Astrocyte (in vitro differentiated cells and primary cell): Measurements from ENCODE around the gene ESPL1. TPM values are rescaled to one million over a fixed set of nuclear protein-coding genes. Genes with fewer than 3 reads are reported as not detected.
A peak's percentile ranks its signal among the peaks of the same experiment; 100 is the strongest.

Source experiments
- DNase-seq: peaks from one replicate; pipeline ENCODE4 v3.0.0-alpha.2; 2010; ENCODE audit warnings: low read depth
- FAIRE-seq: peaks from 2 replicates; lab custom pipeline; 2011; peaks lifted over from hg19 to GRCh38; lab: Jason Lieb, UNC
- H2AFZ ChIP-seq: 2 replicates; pipeline ENCODE4 v1.6.0; 2012; ENCODE audit warnings: low read depth, low read length, inconsistent platforms
- H3K27ac ChIP-seq: 2 replicates; pipeline ENCODE4 v1.5.1; 2011; ENCODE audit warnings: low read depth, low read length, inconsistent platforms
- H3K27me3 ChIP-seq: 2 replicates; pipeline ENCODE4 v1.6.0; 2011; ENCODE audit warnings: low read length, inconsistent platforms; ENCODE audit not compliant: insufficient read depth
- H3K36me3 ChIP-seq: 2 replicates; pipeline ENCODE4 v1.5.1; 2011; ENCODE audit warnings: low read length, inconsistent platforms; ENCODE audit not compliant: insufficient read depth
- H3K4me1 ChIP-seq: 2 replicates; pipeline ENCODE4 v1.5.1; 2011; ENCODE audit warnings: low read length, inconsistent platforms; ENCODE audit not compliant: insufficient read depth
- H3K4me2 ChIP-seq: 2 replicates; pipeline ENCODE4 v1.6.0; 2012; ENCODE audit warnings: low read length, inconsistent platforms
- H3K4me3 ChIP-seq: 2 replicates; pipeline ENCODE4 v1.5.1; 2011; ENCODE audit warnings: low read depth, mild to moderate bottlenecking, low read length, inconsistent platforms; ENCODE audit not compliant: insufficient read depth
- H3K79me2 ChIP-seq: 2 replicates; pipeline ENCODE4 v1.6.0; 2012; ENCODE audit warnings: mild to moderate bottlenecking, low read length, inconsistent platforms; ENCODE audit not compliant: insufficient read depth
- H3K9ac ChIP-seq: 2 replicates; pipeline ENCODE4 v1.6.0; 2012; ENCODE audit warnings: mild to moderate bottlenecking, low read length, inconsistent platforms
- H3K9me3 ChIP-seq: 2 replicates; pipeline ENCODE4 v1.5.1; 2012; ENCODE audit warnings: low read depth, mild to moderate bottlenecking, low read length, inconsistent platforms; ENCODE audit not compliant: insufficient read depth
- H4K20me1 ChIP-seq: 2 replicates; pipeline ENCODE4 v1.6.0; 2012; ENCODE audit warnings: low read length, inconsistent platforms; ENCODE audit not compliant: insufficient read depth
- H3K27ac Mint-ChIP-seq: one replicate; pipeline ENCODE4 v1.8.0; 2021; ENCODE audit warnings: mild to moderate bottlenecking, mixed read lengths; ENCODE audit not compliant: unreplicated experiment
- H3K27me3 Mint-ChIP-seq: one replicate; pipeline ENCODE4 v1.8.0; 2021; ENCODE audit warnings: low read depth, mixed read lengths; ENCODE audit not compliant: unreplicated experiment
- H3K36me3 Mint-ChIP-seq: one replicate; pipeline ENCODE4 v1.8.0; 2021; ENCODE audit warnings: low read depth, mixed read lengths; ENCODE audit not compliant: unreplicated experiment
- H3K4me1 Mint-ChIP-seq: one replicate; pipeline ENCODE4 v1.8.0; 2021; ENCODE audit warnings: low read depth, mixed read lengths; ENCODE audit not compliant: unreplicated experiment
- H3K4me3 Mint-ChIP-seq: one replicate; pipeline ENCODE4 v1.8.0; 2021; ENCODE audit warnings: mild to moderate bottlenecking, moderate library complexity, mixed read lengths; ENCODE audit not compliant: unreplicated experiment
- H3K9me3 Mint-ChIP-seq: one replicate; pipeline ENCODE4 v1.8.0; 2021; ENCODE audit warnings: mild to moderate bottlenecking, mixed read lengths; ENCODE audit not compliant: unreplicated experiment
- CTCF ChIP-seq: IDR thresholded peaks from 2 replicates; pipeline ENCODE4 v1.5.1; 2011; ENCODE audit warnings: low read depth, mild to moderate bottlenecking, inconsistent platforms, low read length, moderate library complexity; ENCODE audit not compliant: insufficient read depth
- EZH2 ChIP-seq: IDR thresholded peaks from 2 replicates; pipeline ENCODE4 v1.6.1; 2012; ENCODE audit warnings: mild to moderate bottlenecking, low read length, inconsistent platforms; ENCODE audit not compliant: insufficient read depth
- total RNA-seq: library from RNA; stranded (reverse); gene quantifications from 2 replicates; pipeline ENCODE4 v1.2.1, GENCODE V29; 2021

The ESPL1 gene
- total RNA-seq, 1 donor from 2014 or later = 2.0 TPM

- H3K4me3 Mint-ChIP-seq = peak overlapping the region; percentile 95
- Histone ChIP-seq H3K27me3 (no peaks in the 10 kb centered on the region), H3K4me2 (peak overlapping the region; percentile 90), H3K36me3 (peaks cover 9% of the 10 kb centered on the region), H2AFZ (peak overlapping the region; percentile 97), H3K79me2 (peaks cover 10% of the 10 kb centered on the region), H3K4me1 (peaks cover 20% of the 10 kb centered on the region), H3K27ac (peak overlapping the region; percentile 85), H4K20me1 (no peaks in the 10 kb centered on the region), H3K9me3 (no peaks in the 10 kb centered on the region), H3K9ac (peak overlapping the region; percentile 88), H3K4me3 (peak overlapping the region; percentile 89)
- peaks cover 2% of the 10 kb centered on the region for H3K27me3 Mint-ChIP-seq
- TF ChIP-seq EZH2 = no peak
- TF ChIP-seq CTCF = no peak
- peak overlapping the region; percentile 99 for H3K27ac Mint-ChIP-seq
- FAIRE-seq (no peak), DNase-seq (no peak)
- H3K9me3 Mint-ChIP-seq = no peaks in the 10 kb centered on the region
- H3K36me3 Mint-ChIP-seq = peaks cover 3% of the 10 kb centered on the region
- H3K4me1 Mint-ChIP-seq = peaks cover 14% of the 10 kb centered on the region
These were observed 52.5 kb downstream of the ESPL1 start for GRCh38 chr12:53320352-53321195.

DNA sequence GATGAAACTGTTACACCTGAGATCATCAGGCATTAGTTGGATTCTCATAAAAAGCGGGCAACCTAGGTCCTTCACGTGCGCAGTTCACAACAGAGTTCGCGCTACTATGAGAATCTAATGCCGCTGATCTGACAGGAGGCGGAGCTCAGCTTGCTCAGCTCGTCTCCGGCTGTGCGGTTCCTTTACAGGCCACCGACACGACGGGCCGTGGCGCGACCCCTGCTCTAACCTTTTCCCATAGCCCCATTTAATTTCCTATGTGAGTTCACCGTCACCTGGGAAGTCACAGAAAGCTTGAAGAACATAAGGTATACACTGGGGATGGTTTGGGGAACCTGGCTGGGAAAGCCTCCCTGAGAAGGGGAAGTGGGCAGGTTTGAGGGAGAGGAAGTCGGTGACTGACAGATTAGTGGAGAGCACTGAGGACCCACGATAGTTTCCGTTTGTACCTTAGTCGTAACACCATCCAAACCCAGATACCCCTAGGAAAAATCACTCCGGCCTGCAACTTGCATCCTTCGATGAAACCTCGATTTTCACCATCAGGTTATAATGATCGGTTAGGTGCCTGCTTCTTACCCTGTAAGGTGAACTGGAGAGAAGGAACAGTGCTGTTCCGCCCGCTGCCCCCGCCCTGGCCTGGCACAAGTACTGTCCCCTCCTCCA, 56.1 kb downstream of the ESPL1 start:
- Mint-ChIP-seq H3K4me1 (peaks cover 16% of the 10 kb centered on the region), H3K27ac (peak overlapping the region; percentile 80), H3K9me3 (no peaks in the 10 kb centered on the region), H3K36me3 (no peaks in the 10 kb centered on the region), H3K4me3 (peak overlapping the region; percentile 73), H3K27me3 (peaks cover 28% of the 10 kb centered on the region)
- FAIRE-seq (no peak), DNase-seq (no peak)
- Histone ChIP-seq H3K4me1 (peaks cover 20% of the 10 kb centered on the region), H4K20me1 (no peaks in the 10 kb centered on the region), H3K9me3 (no peaks in the 10 kb centered on the region), H3K9ac (peak overlapping the region; percentile 77), H3K4me3 (peak overlapping the region; percentile 62), H3K79me2 (peaks cover 10% of the 10 kb centered on the region), H3K27me3 (peaks cover 3% of the 10 kb centered on the region), H2AFZ (peak overlapping the region; percentile 87), H3K4me2 (peak overlapping the region; percentile 85), H3K27ac (peak overlapping the region; percentile 69), H3K36me3 (no peaks in the 10 kb centered on the region)
- no peak for TF ChIP-seq CTCF
- no peak for TF ChIP-seq EZH2
